Measurements from ENCODE around the gene RSRC1. TPM values are rescaled to one million over a fixed set of nuclear protein-coding genes. Genes with fewer than 3 reads are reported as not detected.

Gene RSRC1
- total and polyA plus RNA-seq, 2 of the 8 experiments (the other 6 are each of a cell fraction or from before 2014, with no cell fraction given), result 2.0 to 27.9 TPM

DNA sequence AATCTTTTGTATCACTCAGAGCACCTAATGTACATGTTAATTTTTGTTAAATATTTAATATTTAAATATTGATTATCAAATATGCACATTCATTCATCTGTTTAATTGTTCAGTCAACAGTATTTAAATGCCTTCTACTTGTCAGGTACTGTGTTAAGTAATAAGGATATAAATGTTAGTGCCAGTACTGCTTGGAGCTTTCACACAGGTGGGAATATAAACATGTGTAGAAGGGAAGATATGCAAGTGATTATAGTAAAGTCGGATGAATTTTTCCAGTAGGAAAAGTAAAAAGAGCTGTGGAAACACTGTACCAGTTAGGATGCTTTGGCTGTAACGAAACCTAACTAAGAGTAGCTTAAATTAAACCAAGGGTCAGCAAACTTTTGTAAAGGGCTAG lies 95.4 kb downstream of the RSRC1 start:
- Histone ChIP-seq H3K23ac (ENCODE audit: insufficient read length) (no peak overlapping the region), H3K27ac (ENCODE audit: low read depth, low read length) (no peak overlapping the region), H3K9me3 (ENCODE audit: insufficient read depth in 2 of 2, low read depth in 1 of 2, low read length in 1 of 2) (no peaks in the 10 kb centered on the region), H2BK120ac (replicated peaks; ENCODE audit: low read depth, low read length) (no peak overlapping the region), H3K4ac (replicated peaks; ENCODE audit: insufficient read length, low read depth, low read length) (no peak overlapping the region), H3K27me3 (replicated peaks in 1 of 4; ENCODE audit: control insufficient read depth in 3 of 4, extremely low read depth in 1 of 4, insufficient read depth in 3 of 4, low read length in 3 of 4) (peaks cover 0 to 1% (median 0%) of the 10 kb centered on the region in 4 experiments; a peak in 1 of 7 replicates), H3K4me3 (ENCODE audit: extremely low read depth in 1 of 4, insufficient read depth in 2 of 4, low read depth in 3 of 4, low read length in 4 of 4) (no peak overlapping the region), H3K79me2 (ENCODE audit: control insufficient read depth in 1 of 2, insufficient read depth in 2 of 2, low read length in 2 of 2) (no peaks in the 10 kb centered on the region), H3K36me3 (ENCODE audit: control insufficient read depth in 2 of 4, insufficient read depth in 4 of 4, low read length in 3 of 4) (no peaks in the 10 kb centered on the region), H3K23me2 (ENCODE audit: low read depth, low read length) (no peaks in the 10 kb centered on the region), H4K8ac (ENCODE audit: extremely low read depth, insufficient read depth, low read length) (no peak overlapping the region), H4K5ac (ENCODE audit: insufficient read length, low read depth, low read length) (no peak overlapping the region), H3K18ac (ENCODE audit: extremely low read depth, low read length) (no peak overlapping the region), H3K14ac (ENCODE audit: insufficient read length) (no peak overlapping the region), H4K91ac (replicated peaks; ENCODE audit: insufficient read length, low read length) (no peak overlapping the region), H4K20me1 (replicated peaks in 1 of 2; ENCODE audit: control insufficient read depth in 1 of 2, insufficient read depth in 2 of 2, low read length in 2 of 2) (no peaks in the 10 kb centered on the region), H2BK15ac (ENCODE audit: low read length) (no peak overlapping the region), H3K4me2 (ENCODE audit: insufficient read depth in 1 of 2, low read depth in 2 of 2, low read length in 2 of 2) (no peak overlapping the region), H2BK5ac (ENCODE audit: low read depth, low read length) (no peak overlapping the region), H2AK5ac (ENCODE audit: low read depth, low read length) (no peak overlapping the region), H2BK20ac (ENCODE audit: low read length) (no peak overlapping the region), H2BK12ac (ENCODE audit: low read depth, low read length) (no peak overlapping the region), H3K79me1 (ENCODE audit: low read depth, low read length) (no peaks in the 10 kb centered on the region), H3K4me1 (replicated peaks in 1 of 4; ENCODE audit: control insufficient read depth in 3 of 4, insufficient read depth in 4 of 4, low read length in 3 of 4) (no peaks in the 10 kb centered on the region), H2AFZ (ENCODE audit: low read length) (no peak overlapping the region), H3K56ac (replicated peaks; ENCODE audit: insufficient read length, low read depth, low read length) (no peak overlapping the region), H3K9ac (replicated peaks in 1 of 4; ENCODE audit: extremely low read depth in 1 of 4, low read depth in 3 of 4, low read length in 3 of 4) (no peak overlapping the region)
- DNase-seq (ENCODE audit: low read depth in 1 of 2, low spot score in 2 of 2) (no peak), FAIRE-seq (no peak)
- 50% methylated on average over 2 of the region's 2 CpGs; no CpG with 5 or more reads in 1 of the 2 experiments for WGBS, 2 experiments (ENCODE audit: extremely low coverage in 1 of 2, insufficient coverage in 1 of 2, insufficient read length in 1 of 2, insufficient replicate concordance in 2 of 2, low coverage in 1 of 2, low lambda C conversion rate in 2 of 2, missing lambda C conversion rate in 1 of 2)
- no peak for TF ChIP-seq EGR1 (IDR thresholded peaks at IDR 0.05; ENCODE audit: borderline replicate concordance, low read depth, low read length)
- CTCF ChIA-PET (ENCODE audit: partially characterized antibody), result no interaction called here
- POLR2A ChIA-PET (ENCODE audit: partially characterized antibody), result no interaction called here

Measured in H1 (cell line).